IMR-90 (cell line): ENCODE results near the gene SLC19A1. TPM values are rescaled to one million over a fixed set of nuclear protein-coding genes. Genes with fewer than 3 reads are reported as not detected.
A peak's percentile ranks its signal among the peaks of the same experiment; 100 is the strongest.

Experiments
- ATAC-seq: fragments of 200-7000 bp; cut with Tn5 transposase; 2 replicates; pipeline ENCODE4 v1.9.1; 2020; ENCODE audit warnings: low read depth, mild to moderate bottlenecking, moderate library complexity
- BruUV-seq: library from RNA; stranded (reverse); fragments of 400-500 nt; replicated peaks from 2 replicates; lab custom pipeline; 2021; lab: Mats Ljungman, UMichigan
- CTCF ChIA-PET: fragments of 300-600 bp; formaldehyde crosslinking; extraction: SDS; loops from one replicate; lab custom pipeline; 2021; ENCODE audit warnings: antibody characterized with exemption; lab: Yijun Ruan, JAX
- POLR2A ChIA-PET: fragments of 300-600 bp; sonication (Branson Sonifier 250); formaldehyde crosslinking; loops from one replicate; lab custom pipeline; 2022; ENCODE audit warnings: antibody characterized with exemption; ENCODE audit not compliant: unreplicated experiment; lab: Charles Lee
- DNase-seq: peaks from one replicate; pipeline ENCODE4 v3.0.0; 2013
- H2AFZ ChIP-seq: replicated peaks from 2 replicates; pipeline ENCODE3; 2013; ENCODE audit warnings: low read length, mild to moderate bottlenecking; ENCODE audit not compliant: poor library complexity
- H2AK5ac ChIP-seq: 2 replicates; pipeline ENCODE4 v1.6.1; 2013; ENCODE audit warnings: low read depth, low read length, inconsistent platforms
- H2AK9ac ChIP-seq: replicated peaks from 2 replicates; pipeline ENCODE3; 2013; ENCODE audit warnings: mild to moderate bottlenecking, low read depth, low read length, moderate library complexity; ENCODE audit not compliant: poor library complexity
- H2BK120ac ChIP-seq: 2 replicates; pipeline ENCODE4 v1.6.1; 2013; ENCODE audit warnings: low read depth, low read length, inconsistent platforms
- H2BK15ac ChIP-seq: 3 replicates; pipeline ENCODE4 v1.6.1; 2013; ENCODE audit warnings: low read depth, low read length, inconsistent platforms
- H2BK20ac ChIP-seq: 2 replicates; pipeline ENCODE4 v1.6.1; 2013; ENCODE audit warnings: low read depth, mild to moderate bottlenecking, inconsistent platforms, low read length, moderate library complexity
- H2BK5ac ChIP-seq: 2 replicates; pipeline ENCODE4 v1.6.1; 2013; ENCODE audit warnings: mild to moderate bottlenecking, low read depth, low read length, inconsistent platforms; ENCODE audit not compliant: poor library complexity, severe bottlenecking
- H3K14ac ChIP-seq: replicated peaks from 2 replicates; pipeline ENCODE4 v1.6.1; 2013; ENCODE audit warnings: low read depth, low read length, inconsistent platforms
- H3K18ac ChIP-seq: 2 replicates; pipeline ENCODE4 v1.6.1; 2013; ENCODE audit warnings: low read depth, low read length, control low read depth
- H3K23ac ChIP-seq: 2 replicates; pipeline ENCODE4 v1.6.1; 2013; ENCODE audit warnings: low read depth, low read length, inconsistent platforms
- H3K27ac ChIP-seq: 2 replicates; pipeline ENCODE4 v1.5.1; 2013; ENCODE audit warnings: mild to moderate bottlenecking, control low read depth, low read length; ENCODE audit not compliant: insufficient read depth
- H3K27me3 ChIP-seq: 2 replicates; pipeline ENCODE4 v1.6.1; 2013; ENCODE audit warnings: low read length; ENCODE audit not compliant: control insufficient read depth, insufficient read depth
- H3K36me3 ChIP-seq: 2 replicates; pipeline ENCODE4 v1.6.1; 2013; ENCODE audit warnings: low read length, mixed read lengths; ENCODE audit not compliant: control insufficient read depth, insufficient read depth
- H3K4ac ChIP-seq: 2 replicates; pipeline ENCODE4 v1.6.1; 2013; ENCODE audit warnings: low read depth, low read length, inconsistent platforms
- H3K4me1 ChIP-seq: 2 replicates; pipeline ENCODE4 v1.6.1; 2013; ENCODE audit warnings: low read length, mixed read lengths; ENCODE audit not compliant: control insufficient read depth, insufficient read depth
- H3K4me2 ChIP-seq: 2 replicates; pipeline ENCODE4 v1.6.1; 2013; ENCODE audit warnings: low read depth, mild to moderate bottlenecking, control low read depth, low read length, moderate library complexity
- H3K4me3 ChIP-seq: 2 replicates; pipeline ENCODE4 v1.5.1; 2013; ENCODE audit warnings: low read depth, mild to moderate bottlenecking, control low read depth, low read length, moderate library complexity; ENCODE audit not compliant: insufficient read depth
- H3K56ac ChIP-seq: 2 replicates; pipeline ENCODE4 v1.6.1; 2013; ENCODE audit warnings: low read length, inconsistent platforms; ENCODE audit not compliant: insufficient read depth; ENCODE audit errors: extremely low read depth
- H3K79me1 ChIP-seq, 2 experiments: 2 replicates each; pipeline ENCODE4 v1.6.1; 2013; ENCODE audit warnings: low read length in 2 of 2, inconsistent platforms in 1 of 2, low read depth in 1 of 2
- H3K9ac ChIP-seq: 2 replicates; pipeline ENCODE4 v1.6.1; 2013; ENCODE audit warnings: low read depth, low read length, control low read depth
- H3K9me1 ChIP-seq: 2 replicates; pipeline ENCODE4 v1.6.1; 2013; ENCODE audit warnings: low read length, inconsistent platforms; ENCODE audit not compliant: insufficient read depth
- H3K9me3 ChIP-seq: 2 replicates; pipeline ENCODE4 v1.6.1; 2013; ENCODE audit warnings: low read length; ENCODE audit not compliant: control insufficient read depth, insufficient read depth
- H4K20me1 ChIP-seq: 2 replicates; pipeline ENCODE4 v1.6.1; 2013; ENCODE audit warnings: low read length, inconsistent platforms; ENCODE audit not compliant: insufficient read depth
- H4K5ac ChIP-seq: 2 replicates; pipeline ENCODE4 v1.6.1; 2013; ENCODE audit warnings: mild to moderate bottlenecking, low read depth, low read length, control low read depth
- H4K8ac ChIP-seq, 2 experiments: 2 replicates each; pipeline ENCODE4 v1.6.1; 2013; ENCODE audit warnings: low read depth in 2 of 2, low read length in 2 of 2, control low read depth in 1 of 2, inconsistent platforms in 1 of 2
- H4K91ac ChIP-seq: 2 replicates; pipeline ENCODE4 v1.6.1; 2013; ENCODE audit warnings: low read depth, low read length, inconsistent platforms; ENCODE audit not compliant: insufficient read depth
- CHD1 ChIP-seq: IDR thresholded peaks from 2 replicates; pipeline ENCODE4 v1.6.1; 2012; ENCODE audit warnings: low read depth, low read length, improper control_type of control experiment
- MXI1 ChIP-seq: IDR thresholded peaks from 2 replicates; pipeline ENCODE4 v1.6.1; 2012; ENCODE audit warnings: low read depth, mild to moderate bottlenecking, low read length, moderate library complexity, borderline replicate concordance
- RAD21 ChIP-seq: IDR thresholded peaks from 2 replicates; pipeline ENCODE4 v1.6.1; 2012; ENCODE audit warnings: low read length, improper control_type of control experiment
- RCOR1 ChIP-seq: IDR thresholded peaks from 2 replicates; pipeline ENCODE4 v1.6.1; 2012; ENCODE audit warnings: mild to moderate bottlenecking, low read length, improper control_type of control experiment; ENCODE audit not compliant: insufficient replicate concordance
- RFX5 ChIP-seq: IDR thresholded peaks from 2 replicates; pipeline ENCODE4 v1.8.0; 2012; ENCODE audit warnings: low read depth, mild to moderate bottlenecking, low read length, moderate library complexity
- SMC3 ChIP-seq: fragments of 150-350 bp; IDR thresholded peaks from 2 replicates; pipeline ENCODE4 v1.6.1; 2016; ENCODE audit warnings: low read depth, mild to moderate bottlenecking, antibody characterized with exemption, low read length, moderate library complexity
- WGBS, 2 experiments: methylation state at CpG; one replicate each; pipeline versions ENCODE4 v1.1.5 to v1.1.7; 2013; ENCODE audit warnings: missing lambda C conversion rate in 2 of 2; ENCODE audit not compliant: insufficient read length in 1 of 2; ENCODE audit errors: extremely low coverage in 2 of 2; 5-methylcytosine and 5-hydroxymethylcytosine counted together
- dilution Hi-C: fragments of 300-500 bp; cut with HindIII; formaldehyde crosslinking; loops from one replicate; pipeline ENCODE4 v1.14.3; 2018; ENCODE audit warnings: low sequenced_read_pairs; ENCODE audit not compliant: unreplicated experiment
- in situ Hi-C: fragments of 300-500 bp; cut with MboI; formaldehyde crosslinking; loops from 3 replicates; pipeline ENCODE4 v1.14.3; 2019; ENCODE audit warnings: low sequenced_read_pairs, inconsistent platforms, mixed read lengths
- intact Hi-C: fragments of 100-400 bp; cut with micrococcal nuclease; formaldehyde crosslinking; loops from 2 replicates; pipeline ENCODE4 v1.10.0; 2022
- polyA plus RNA-seq, 3 experiments: library from polyadenylated mRNA; depleted of rRNA; stranded (reverse); fragments of >200 nt; gene quantifications; 2 replicates each; pipeline ENCODE4 v1.2.3, GENCODE V29; 2012; ENCODE audit warnings: low replicate concordance in 1 of 3
- total RNA-seq: library from RNA; depleted of rRNA; stranded (reverse); fragments of >200 nt; gene quantifications from 2 replicates; pipeline ENCODE4 v1.2.3, GENCODE V29; 2012
- TF ChIP-seq, protein P1 (sequence below): conservative IDR thresholded peaks from 2 replicates; pipeline ENCODE4 v1.5.1; 2012; ENCODE audit warnings: mild to moderate bottlenecking, low read depth, low read length, improper control_type of control experiment

Gene SLC19A1
- total and polyA plus RNA-seq, 2 of the 4 experiments (the other 2 are of a cell fraction): 2.2 to 16.2 TPM

DNA sequence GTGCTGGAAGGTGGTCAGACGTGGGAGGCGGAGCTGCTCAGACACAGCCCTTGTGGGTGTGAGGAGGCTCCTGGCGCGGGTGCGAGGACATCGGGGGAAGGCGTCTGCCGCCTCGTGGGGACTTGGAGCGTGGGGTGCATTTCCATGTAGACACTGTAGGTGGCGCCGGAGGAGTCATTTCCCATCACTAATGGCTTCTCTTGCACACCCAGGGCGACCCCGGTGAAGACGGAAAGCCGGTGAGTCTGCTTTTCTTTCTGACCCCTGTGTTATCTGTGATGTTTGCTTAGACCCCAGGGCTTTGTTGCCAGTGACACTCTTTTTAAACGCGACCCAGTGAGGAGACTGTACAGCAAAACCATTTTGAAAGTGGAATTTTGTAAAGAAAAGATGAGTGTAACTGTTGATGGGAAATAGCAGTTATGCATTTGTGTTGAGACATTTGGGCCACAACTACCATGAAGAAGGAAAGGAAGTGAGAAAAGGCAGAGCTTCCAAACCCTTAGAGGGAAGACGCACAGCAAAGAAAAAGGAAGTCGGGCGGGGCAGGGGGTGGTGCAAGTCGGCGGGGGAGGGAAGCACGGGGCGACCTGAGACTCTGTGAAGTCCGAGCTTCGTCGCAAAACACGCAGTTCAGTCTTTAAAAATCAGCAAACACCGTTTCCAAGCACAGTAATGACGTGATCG lies 64.0 kb downstream of the SLC19A1 start:
- H3K79me1 ChIP-seq: peaks cover 11 to 37% of the 10 kb centered on the region in 2 experiments; a peak in 3 of 4 replicates
- BruUV-seq: no TSS peak
- peak overlapping the region; percentile 13; the same call in 1 of the 2 replicates for H4K91ac ChIP-seq
- peak overlapping the region; percentile 23 for H2AK9ac ChIP-seq
- CTCF ChIA-PET: interaction anchor here (0.6 kb wide), 1 partner anchor 177 kb away, joined by 3 read pairs; no protein-coding TSS in a partner anchor
- H3K23ac ChIP-seq: no peak overlapping the region
- peak; percentile 87 for ATAC-seq
- no peaks in the 10 kb centered on the region for H3K27me3 ChIP-seq
- no peak overlapping the region for H4K5ac ChIP-seq
- no peak overlapping the region for H3K4me3 ChIP-seq
- no peak overlapping the region for H2BK15ac ChIP-seq
- dilution Hi-C loops (no loop called here), in situ Hi-C loops (no loop called here), intact Hi-C loops (loop anchor here (5.0 kb wide), 2 partner anchors 344 to 444 kb away; no protein-coding TSS in a partner anchor)
- peaks cover 10% of the 10 kb centered on the region for H3K4me1 ChIP-seq
- POLR2A ChIA-PET: no interaction called here
- H3K4me2 ChIP-seq: peak overlapping the region; percentile 44; the same call in 1 of the 2 replicates
- peaks cover 19% of the 10 kb centered on the region for H3K9me1 ChIP-seq
- no peak overlapping the region for H3K18ac ChIP-seq
- H2AFZ ChIP-seq: peak overlapping the region; percentile 54
- H3K56ac ChIP-seq: no peak overlapping the region
- H2BK120ac ChIP-seq: no peak overlapping the region
- H3K9ac ChIP-seq: no peak overlapping the region
- H2BK5ac ChIP-seq: no peak overlapping the region
- peak; percentile 49 for DNase-seq
- WGBS, 2 experiments: 63% methylated on average over 19 of the region's 32 CpGs; no CpG with 5 or more reads in 1 of the 2 experiments
- no peak overlapping the region for H3K4ac ChIP-seq
- H4K8ac ChIP-seq: no peak overlapping the region
- no peak overlapping the region for H2BK20ac ChIP-seq
- TF ChIP-seq, protein P1, sequence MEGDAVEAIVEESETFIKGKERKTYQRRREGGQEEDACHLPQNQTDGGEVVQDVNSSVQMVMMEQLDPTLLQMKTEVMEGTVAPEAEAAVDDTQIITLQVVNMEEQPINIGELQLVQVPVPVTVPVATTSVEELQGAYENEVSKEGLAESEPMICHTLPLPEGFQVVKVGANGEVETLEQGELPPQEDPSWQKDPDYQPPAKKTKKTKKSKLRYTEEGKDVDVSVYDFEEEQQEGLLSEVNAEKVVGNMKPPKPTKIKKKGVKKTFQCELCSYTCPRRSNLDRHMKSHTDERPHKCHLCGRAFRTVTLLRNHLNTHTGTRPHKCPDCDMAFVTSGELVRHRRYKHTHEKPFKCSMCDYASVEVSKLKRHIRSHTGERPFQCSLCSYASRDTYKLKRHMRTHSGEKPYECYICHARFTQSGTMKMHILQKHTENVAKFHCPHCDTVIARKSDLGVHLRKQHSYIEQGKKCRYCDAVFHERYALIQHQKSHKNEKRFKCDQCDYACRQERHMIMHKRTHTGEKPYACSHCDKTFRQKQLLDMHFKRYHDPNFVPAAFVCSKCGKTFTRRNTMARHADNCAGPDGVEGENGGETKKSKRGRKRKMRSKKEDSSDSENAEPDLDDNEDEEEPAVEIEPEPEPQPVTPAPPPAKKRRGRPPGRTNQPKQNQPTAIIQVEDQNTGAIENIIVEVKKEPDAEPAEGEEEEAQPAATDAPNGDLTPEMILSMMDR: peak; percentile 85
- no peak for TF ChIP-seq MXI1
- TF ChIP-seq RFX5: no peak
- no peak for TF ChIP-seq CHD1
- TF ChIP-seq RCOR1: no peak
- TF ChIP-seq RAD21: peak; percentile 53
- TF ChIP-seq SMC3: peak; percentile 65
- H3K9me3 ChIP-seq: no peaks in the 10 kb centered on the region
- no peak overlapping the region for H3K14ac ChIP-seq
- peak overlapping the region; percentile 45; the same call in 1 of the 2 replicates for H3K27ac ChIP-seq
- H4K20me1 ChIP-seq: peaks cover 25% of the 10 kb centered on the region
- peaks cover 82% of the 10 kb centered on the region for H3K36me3 ChIP-seq
- H2AK5ac ChIP-seq: peak overlapping the region; percentile 80
